AG20443 (cell line): ENCODE results near the gene WIPF2.
"Not testable (repeated sequence)": the region's sequence is repeated elsewhere in the genome, so short reads cannot be mapped to it uniquely, and the experiment has no call there.

Experiments used
- DNase-seq: peaks from one replicate; pipeline ENCODE4 v3.0.0; 2012; ENCODE audit warnings: low spot score, mixed read lengths

WIPF2 gene

GRCh38 chr17:40295488-40296436 is 76.7 kb downstream of the WIPF2 start:
- no peak for DNase-seq

- no peak for DNase-seq
These were observed 78.4 kb downstream of the WIPF2 start for GRCh38 chr17:40297511-40297910.

- DNase-seq, result peak; percentile 70
These were observed 79.6 kb downstream of the WIPF2 start for GRCh38 chr17:40298726-40299125.

- DNase-seq, result not testable (repeated sequence)
These were observed 80.2 kb downstream of the WIPF2 start for GRCh38 chr17:40299159-40299757.

- no peak for DNase-seq
These were observed 82.2 kb downstream of the WIPF2 start for GRCh38 chr17:40301315-40301714.

- peak; percentile 61 for DNase-seq
These were observed 84.0 kb downstream of the WIPF2 start for GRCh38 chr17:40303009-40303657.

- DNase-seq, result peak; percentile 68
These were observed 84.8 kb downstream of the WIPF2 start for GRCh38 chr17:40303708-40304551.

- DNase-seq, result peak; percentile 81
These were observed 85.4 kb downstream of the WIPF2 start for GRCh38 chr17:40304552-40304863.

GRCh38 chr17:40304866-40305265 is 85.8 kb downstream of the WIPF2 start:
- not testable (repeated sequence) for DNase-seq

- no peak for DNase-seq
These were observed 87.3 kb downstream of the WIPF2 start for GRCh38 chr17:40306395-40306794.

- DNase-seq, result no peak
These were observed 88.1 kb downstream of the WIPF2 start for GRCh38 chr17:40307001-40307730.

- no peak for DNase-seq
These were observed 88.7 kb downstream of the WIPF2 start for GRCh38 chr17:40307740-40308239.

- no peak for DNase-seq
These were observed 90.2 kb downstream of the WIPF2 start, which contains the start of gene RARA for GRCh38 chr17:40309031-40309948. TSS of gene RARA (plus strand) at chr17:40309180. CDS start at chr17:40331219, 22,039 bp downstream.

GRCh38 chr17:40309949-40310510 is 90.9 kb downstream of the WIPF2 start:
- DNase-seq, result no peak

- no peak for DNase-seq
These were observed 91.8 kb downstream of the WIPF2 start for GRCh38 chr17:40310882-40311391.

- no peak for DNase-seq
These were observed 92.5 kb downstream of the WIPF2 start for GRCh38 chr17:40311575-40311974.

- no peak for DNase-seq
These were observed 93.1 kb downstream of the WIPF2 start for GRCh38 chr17:40312131-40312731.

- DNase-seq, result no peak
These were observed 94.0 kb downstream of the WIPF2 start for GRCh38 chr17:40312893-40313667.
